Effector memory CD4-positive, alpha-beta T cell (primary cell): ENCODE data around the gene TAB2.
"Not testable (repeated sequence)": the region's sequence is repeated elsewhere in the genome, so short reads cannot be mapped to it uniquely, and the experiment has no call there.

Experiments used
- DNase-seq, 3 donors: peaks; one replicate each; pipeline ENCODE4 v3.0.0-alpha.2; 2020
- H3K27ac ChIP-seq: 2 replicates; pipeline ENCODE4 v1.7.0; 2013; ENCODE audit warnings: mild to moderate bottlenecking, low read length, moderate library complexity; ENCODE audit not compliant: insufficient read depth, poor library complexity, severe bottlenecking
- H3K27me3 ChIP-seq: replicated peaks from 2 replicates; pipeline ENCODE4 v1.7.0; 2013; ENCODE audit warnings: mild to moderate bottlenecking, low read length; ENCODE audit not compliant: insufficient read depth, control insufficient read depth, poor library complexity, severe bottlenecking
- H3K36me3 ChIP-seq: 2 replicates; pipeline ENCODE4 v1.7.0; 2013; ENCODE audit warnings: mild to moderate bottlenecking, low read length, moderate library complexity; ENCODE audit not compliant: control insufficient read depth, insufficient read depth
- H3K4me1 ChIP-seq: 2 replicates; pipeline ENCODE4 v1.7.0; 2013; ENCODE audit warnings: low read length, mild to moderate bottlenecking; ENCODE audit not compliant: control insufficient read depth, insufficient read depth, poor library complexity, severe bottlenecking
- H3K4me3 ChIP-seq: 2 replicates; pipeline ENCODE4 v1.7.0; 2013; ENCODE audit warnings: low read length, low read depth, mild to moderate bottlenecking; ENCODE audit not compliant: insufficient read depth, poor library complexity, severe bottlenecking
- H3K9me3 ChIP-seq: 2 replicates; pipeline ENCODE4 v1.7.0; 2013; ENCODE audit warnings: mild to moderate bottlenecking, low read length, moderate library complexity; ENCODE audit not compliant: control insufficient read depth

The TAB2 gene

GRCh38 chr6:149460249-149460648 lies 142.7 kb downstream of the TAB2 start:
- H3K36me3 ChIP-seq = peaks cover 75% of the 10 kb centered on the region
- H3K9me3 ChIP-seq, H3K4me3 ChIP-seq, H3K27ac ChIP-seq, H3K27me3 ChIP-seq, H3K4me1 ChIP-seq, DNase-seq: not testable (repeated sequence)
